HepG2 (cell line): ENCODE results near the gene PEX10. TPM values are rescaled to one million over a fixed set of nuclear protein-coding genes. Genes with fewer than 3 reads are reported as not detected.

Experiments
- ARNT ChIP-seq: fragments of 450-650 bp; IDR thresholded peaks from 2 replicates; pipeline ENCODE4 v1.6.1; 2017
- ARNTL ChIP-seq: sonication (generic); formaldehyde crosslinking; IDR thresholded peaks from 2 replicates; pipeline ENCODE4 v1.4.0; 2020; ENCODE audit warnings: mild to moderate bottlenecking, missing genetic modification reagents
- ASH2L ChIP-seq: fragments of 300-600, 200-600 bp; sonication (generic); IDR thresholded peaks from 2 replicates; pipeline ENCODE4 v1.7.0; 2017; ENCODE audit warnings: low read depth, mild to moderate bottlenecking, moderate library complexity, mixed read lengths, low read length; ENCODE audit not compliant: insufficient read length
- FIP1L1 ChIP-seq: fragments of 200-400 bp; formaldehyde crosslinking; IDR thresholded peaks from 2 replicates; pipeline ENCODE4 v1.6.1; 2018; ENCODE audit warnings: low read depth, mild to moderate bottlenecking, low read length, moderate library complexity, borderline replicate concordance; ENCODE audit not compliant: insufficient read depth
- HIVEP1 ChIP-seq: sonication (generic); formaldehyde crosslinking; IDR thresholded peaks from 2 replicates; pipeline ENCODE4 v1.4.0; 2020; ENCODE audit warnings: mild to moderate bottlenecking, missing genetic modification reagents
- HNRNPL ChIP-seq: fragments of 200-400 bp; formaldehyde crosslinking; IDR thresholded peaks from 2 replicates; pipeline ENCODE4 v1.6.1; 2017; ENCODE audit warnings: mild to moderate bottlenecking, low read depth, low read length
- KDM3A ChIP-seq: IDR thresholded peaks from 2 replicates; pipeline ENCODE4 v1.6.1; 2018; ENCODE audit warnings: low read depth, missing compliant biosample characterization
- NCOA5 ChIP-seq: sonication (generic); formaldehyde crosslinking; IDR thresholded peaks from 2 replicates; pipeline ENCODE4 v1.4.0; 2020; ENCODE audit warnings: missing genetic modification reagents
- PHF5A ChIP-seq: IDR thresholded peaks from one replicate; pipeline ENCODE4 v1.6.1; 2018; ENCODE audit warnings: low read depth, missing genetic modification reagents; ENCODE audit not compliant: unreplicated experiment
- RAD21 ChIP-seq: fragments of 450-650 bp; formaldehyde crosslinking; IDR thresholded peaks from 2 replicates; pipeline ENCODE4 v1.5.0; 2020; ENCODE audit warnings: mild to moderate bottlenecking
- RNF2 ChIP-seq: fragments of 450-650 bp; conservative IDR thresholded peaks from 2 replicates; pipeline ENCODE4 v1.6.1; 2016; ENCODE audit warnings: low read depth
- SNAI1 ChIP-seq: sonication (generic); formaldehyde crosslinking; IDR thresholded peaks from 2 replicates; pipeline ENCODE4 v1.5.0; 2020; ENCODE audit warnings: mild to moderate bottlenecking, missing genetic modification reagents, borderline replicate concordance
- SRF ChIP-seq: IDR thresholded peaks from 2 replicates; pipeline ENCODE4 v1.6.1; 2011; ENCODE audit warnings: mild to moderate bottlenecking, low read depth, low read length, moderate library complexity
- SRSF9 ChIP-seq: fragments of 200-400 bp; formaldehyde crosslinking; IDR thresholded peaks from 2 replicates; pipeline ENCODE4 v1.6.1; 2018; ENCODE audit warnings: borderline replicate concordance, mild to moderate bottlenecking, low read depth, low read length; ENCODE audit not compliant: insufficient read depth, poor library complexity, severe bottlenecking
- TARDBP ChIP-seq: sonication (generic); formaldehyde crosslinking; IDR thresholded peaks from 2 replicates; pipeline ENCODE4 v1.8.0; 2022; ENCODE audit warnings: mild to moderate bottlenecking, missing genetic modification reagents
- TEAD2 ChIP-seq: sonication (generic); formaldehyde crosslinking; IDR thresholded peaks from 2 replicates; pipeline ENCODE4 v1.9.0; 2021; ENCODE audit warnings: missing genetic modification reagents
- TMF1 ChIP-seq: sonication (generic); formaldehyde crosslinking; IDR thresholded peaks from 2 replicates; pipeline ENCODE4 v1.8.1; 2022; ENCODE audit warnings: low read depth, missing genetic modification reagents
- WIZ ChIP-seq: sonication (generic); formaldehyde crosslinking; IDR thresholded peaks from 2 replicates; pipeline ENCODE4 v1.5.1; 2020; ENCODE audit warnings: mild to moderate bottlenecking, missing genetic modification reagents
- ZBTB14 ChIP-seq: sonication (generic); formaldehyde crosslinking; IDR thresholded peaks from 2 replicates; pipeline ENCODE4 v1.4.0; 2020; ENCODE audit warnings: missing genetic modification reagents
- ZNF234 ChIP-seq: sonication (generic); formaldehyde crosslinking; conservative IDR thresholded peaks from 2 replicates; pipeline ENCODE4 v1.5.1; 2020; ENCODE audit warnings: mild to moderate bottlenecking, missing genetic modification reagents
- ZNF24 ChIP-seq: fragments of 450-650 bp; IDR thresholded peaks from 2 replicates; pipeline ENCODE4 v1.6.1; 2017; ENCODE audit warnings: antibody characterized with exemption, mild to moderate bottlenecking
- ZNF263 ChIP-seq: sonication (generic); formaldehyde crosslinking; IDR thresholded peaks from 2 replicates; pipeline ENCODE4 v1.4.0; 2020; ENCODE audit warnings: missing genetic modification reagents
- ZNF510 ChIP-seq: sonication (generic); formaldehyde crosslinking; IDR thresholded peaks from 2 replicates; pipeline ENCODE4 v1.4.0; 2020; ENCODE audit warnings: low read depth, mild to moderate bottlenecking, missing genetic modification reagents
- polyA plus RNA-seq, 8 experiments: library from polyadenylated mRNA; depleted of rRNA in 3 of 8; stranded (reverse) in 7 of 8; unstranded in 1 of 8; fragments of >200 nt; fragmentation: Illumina TruSeq in 4 of 8; extraction: Trizol in 4 of 8; gene quantifications; 2 replicates each; pipeline versions ENCODE4 v1.2.1 to v1.2.3, GENCODE V29; 2011 to 2016; ENCODE audit warnings: low read depth in 4 of 8, missing spikeins in 1 of 8, mixed read lengths in 1 of 8; ENCODE audit not compliant: insufficient read depth in 1 of 8
- total RNA-seq, 5 experiments: library from RNA; depleted of rRNA; stranded (reverse); fragments of >200 nt; fragmentation: Illumina TruSeq; extraction: Trizol; gene quantifications; 2 replicates each; pipeline ENCODE4 v1.2.3, GENCODE V29; 2016; ENCODE audit warnings: low read depth in 1 of 5
- TF ChIP-seq, protein P1 (sequence below): sonication (generic); formaldehyde crosslinking; IDR thresholded peaks from 2 replicates; pipeline ENCODE4 v1.4.0; 2020; ENCODE audit warnings: mild to moderate bottlenecking, missing genetic modification reagents, borderline replicate concordance
- TF ChIP-seq, protein P2 (sequence below): sonication (generic); formaldehyde crosslinking; IDR thresholded peaks from 2 replicates; pipeline ENCODE4 v1.5.1; 2020; ENCODE audit warnings: missing genetic modification reagents, mild to moderate bottlenecking, borderline replicate concordance
- TF ChIP-seq, protein P3 (sequence below): sonication (generic); formaldehyde crosslinking; IDR thresholded peaks from 2 replicates; pipeline ENCODE4 v1.5.1; 2020; ENCODE audit warnings: missing genetic modification reagents, mild to moderate bottlenecking, borderline replicate concordance

PEX10 gene
- total and polyA plus RNA-seq, 2 of the 13 experiments (the other 11 are each of a cell fraction or from before 2014, with no cell fraction given), result 16.1 to 39.6 TPM

- TF ChIP-seq WIZ (CRISPR knock-in tag) (0 out of 2 replicates have a peak, but pooled peaks have one; percentile 49), TEAD2 (CRISPR knock-in tag) (0 out of 2 replicates have a peak, but pooled peaks have one; percentile 24), TARDBP (CRISPR knock-in tag) (no peak; the same call in 1 of the 2 replicates), ZNF263 (no peak), ARNTL (CRISPR knock-in tag) (no peak), FIP1L1 (no peak), RNF2 (peak; percentile 95), ZNF510 (no peak), ZNF24 (no peak), HIVEP1 (CRISPR knock-in tag) (no peak), SRSF9 (no peak), HNRNPL (no peak; the same call in 1 of the 2 replicates), ASH2L (peak; percentile 85), ZBTB14 (CRISPR knock-in tag) (no peak; the same call in 1 of the 2 replicates), NCOA5 (CRISPR knock-in tag) (no peak), PHF5A (CRISPR knock-in tag) (no peak), KDM3A (CRISPR knock-in tag) (no peak), ZNF234 (CRISPR knock-in tag) (no peak), TMF1 (CRISPR knock-in tag) (peak; percentile 56), RAD21 (peak; percentile 60; the same call in 1 of the 2 replicates), SRF (no peak), ARNT (no peak), SNAI1 (CRISPR knock-in tag) (no peak)
- TF ChIP-seq, protein P1, sequence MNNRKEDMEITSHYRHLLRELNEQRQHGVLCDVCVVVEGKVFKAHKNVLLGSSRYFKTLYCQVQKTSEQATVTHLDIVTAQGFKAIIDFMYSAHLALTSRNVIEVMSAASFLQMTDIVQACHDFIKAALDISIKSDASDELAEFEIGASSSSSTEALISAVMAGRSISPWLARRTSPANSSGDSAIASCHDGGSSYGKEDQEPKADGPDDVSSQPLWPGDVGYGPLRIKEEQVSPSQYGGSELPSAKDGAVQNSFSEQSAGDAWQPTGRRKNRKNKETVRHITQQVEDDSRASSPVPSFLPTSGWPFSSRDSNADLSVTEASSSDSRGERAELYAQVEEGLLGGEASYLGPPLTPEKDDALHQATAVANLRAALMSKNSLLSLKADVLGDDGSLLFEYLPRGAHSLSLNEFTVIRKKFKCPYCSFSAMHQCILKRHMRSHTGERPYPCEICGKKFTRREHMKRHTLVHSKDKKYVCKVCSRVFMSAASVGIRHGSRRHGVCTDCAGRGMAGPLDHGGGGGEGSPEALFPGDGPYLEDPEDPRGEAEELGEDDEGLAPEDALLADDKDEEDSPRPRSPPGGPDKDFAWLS, result no peak
- TF ChIP-seq, protein P2, sequence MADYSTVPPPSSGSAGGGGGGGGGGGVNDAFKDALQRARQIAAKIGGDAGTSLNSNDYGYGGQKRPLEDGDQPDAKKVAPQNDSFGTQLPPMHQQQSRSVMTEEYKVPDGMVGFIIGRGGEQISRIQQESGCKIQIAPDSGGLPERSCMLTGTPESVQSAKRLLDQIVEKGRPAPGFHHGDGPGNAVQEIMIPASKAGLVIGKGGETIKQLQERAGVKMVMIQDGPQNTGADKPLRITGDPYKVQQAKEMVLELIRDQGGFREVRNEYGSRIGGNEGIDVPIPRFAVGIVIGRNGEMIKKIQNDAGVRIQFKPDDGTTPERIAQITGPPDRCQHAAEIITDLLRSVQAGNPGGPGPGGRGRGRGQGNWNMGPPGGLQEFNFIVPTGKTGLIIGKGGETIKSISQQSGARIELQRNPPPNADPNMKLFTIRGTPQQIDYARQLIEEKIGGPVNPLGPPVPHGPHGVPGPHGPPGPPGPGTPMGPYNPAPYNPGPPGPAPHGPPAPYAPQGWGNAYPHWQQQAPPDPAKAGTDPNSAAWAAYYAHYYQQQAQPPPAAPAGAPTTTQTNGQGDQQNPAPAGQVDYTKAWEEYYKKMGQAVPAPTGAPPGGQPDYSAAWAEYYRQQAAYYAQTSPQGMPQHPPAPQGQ (CRISPR knock-in tag), result no peak
- TF ChIP-seq, protein P3, sequence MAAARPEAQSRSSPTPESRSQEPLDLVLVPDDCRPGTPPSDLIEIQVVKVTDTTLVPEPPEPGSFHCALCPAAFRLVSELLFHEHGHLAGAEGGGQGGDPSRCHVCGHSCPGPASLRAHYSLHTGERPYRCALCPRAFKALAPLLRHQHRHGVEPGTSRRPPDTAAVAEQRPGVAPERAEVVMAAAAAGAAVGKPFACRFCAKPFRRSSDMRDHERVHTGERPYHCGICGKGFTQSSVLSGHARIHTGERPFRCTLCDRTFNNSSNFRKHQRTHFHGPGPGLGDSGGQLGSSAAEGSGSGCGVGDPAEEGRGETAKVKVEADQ, result no peak; the same call in 1 of the 2 replicates
These were observed 570 bp upstream of the PEX10 start (continued) for GRCh38 chr1:2412773-2413494.
